ENCODE measurements around the gene PHOX2A.

- TF ChIP-seq, protein P1, sequence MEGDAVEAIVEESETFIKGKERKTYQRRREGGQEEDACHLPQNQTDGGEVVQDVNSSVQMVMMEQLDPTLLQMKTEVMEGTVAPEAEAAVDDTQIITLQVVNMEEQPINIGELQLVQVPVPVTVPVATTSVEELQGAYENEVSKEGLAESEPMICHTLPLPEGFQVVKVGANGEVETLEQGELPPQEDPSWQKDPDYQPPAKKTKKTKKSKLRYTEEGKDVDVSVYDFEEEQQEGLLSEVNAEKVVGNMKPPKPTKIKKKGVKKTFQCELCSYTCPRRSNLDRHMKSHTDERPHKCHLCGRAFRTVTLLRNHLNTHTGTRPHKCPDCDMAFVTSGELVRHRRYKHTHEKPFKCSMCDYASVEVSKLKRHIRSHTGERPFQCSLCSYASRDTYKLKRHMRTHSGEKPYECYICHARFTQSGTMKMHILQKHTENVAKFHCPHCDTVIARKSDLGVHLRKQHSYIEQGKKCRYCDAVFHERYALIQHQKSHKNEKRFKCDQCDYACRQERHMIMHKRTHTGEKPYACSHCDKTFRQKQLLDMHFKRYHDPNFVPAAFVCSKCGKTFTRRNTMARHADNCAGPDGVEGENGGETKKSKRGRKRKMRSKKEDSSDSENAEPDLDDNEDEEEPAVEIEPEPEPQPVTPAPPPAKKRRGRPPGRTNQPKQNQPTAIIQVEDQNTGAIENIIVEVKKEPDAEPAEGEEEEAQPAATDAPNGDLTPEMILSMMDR (conservative IDR thresholded peaks at IDR 0.05; ENCODE audit: low read depth, low read length) = no peak
- no peak for TF ChIP-seq EZH2 (IDR thresholded peaks at IDR 0.05; ENCODE audit: borderline replicate concordance, low read depth, low read length, poor library complexity, severe bottlenecking)
Measured at GRCh38 chr11:72195518-72196270, 48.3 kb downstream of the PHOX2A start.

Measured in A673 (cell line).